ENCODE results near the gene MED13.
"Not testable (repeated sequence)": the region's sequence is repeated elsewhere in the genome, so short reads cannot be mapped to it uniquely, and the experiment has no call there.

The MED13 gene

DNA sequence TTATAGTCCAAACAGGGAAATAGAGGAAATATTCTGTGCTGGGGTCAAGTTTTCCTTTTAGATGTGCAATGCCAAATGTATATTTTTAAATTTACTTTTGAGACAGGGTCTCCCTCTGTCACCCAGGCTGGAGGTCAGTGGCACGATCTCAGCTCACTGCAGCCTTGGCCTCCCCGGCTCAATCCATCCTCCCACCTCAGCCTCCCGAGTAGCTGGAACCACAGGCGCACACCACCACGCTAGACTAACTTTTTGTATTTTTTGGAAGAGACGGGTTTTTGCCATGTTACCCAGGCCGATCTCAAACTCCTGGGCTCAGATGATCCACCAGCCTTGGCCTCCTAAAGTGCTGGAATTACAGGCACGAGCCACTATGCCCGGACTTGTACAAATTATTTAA, 25.8 kb upstream of the MED13 start:
- no peak for DNase-seq (ENCODE audit: low read depth in 2 of 2, low spot score in 1 of 2)

DNA sequence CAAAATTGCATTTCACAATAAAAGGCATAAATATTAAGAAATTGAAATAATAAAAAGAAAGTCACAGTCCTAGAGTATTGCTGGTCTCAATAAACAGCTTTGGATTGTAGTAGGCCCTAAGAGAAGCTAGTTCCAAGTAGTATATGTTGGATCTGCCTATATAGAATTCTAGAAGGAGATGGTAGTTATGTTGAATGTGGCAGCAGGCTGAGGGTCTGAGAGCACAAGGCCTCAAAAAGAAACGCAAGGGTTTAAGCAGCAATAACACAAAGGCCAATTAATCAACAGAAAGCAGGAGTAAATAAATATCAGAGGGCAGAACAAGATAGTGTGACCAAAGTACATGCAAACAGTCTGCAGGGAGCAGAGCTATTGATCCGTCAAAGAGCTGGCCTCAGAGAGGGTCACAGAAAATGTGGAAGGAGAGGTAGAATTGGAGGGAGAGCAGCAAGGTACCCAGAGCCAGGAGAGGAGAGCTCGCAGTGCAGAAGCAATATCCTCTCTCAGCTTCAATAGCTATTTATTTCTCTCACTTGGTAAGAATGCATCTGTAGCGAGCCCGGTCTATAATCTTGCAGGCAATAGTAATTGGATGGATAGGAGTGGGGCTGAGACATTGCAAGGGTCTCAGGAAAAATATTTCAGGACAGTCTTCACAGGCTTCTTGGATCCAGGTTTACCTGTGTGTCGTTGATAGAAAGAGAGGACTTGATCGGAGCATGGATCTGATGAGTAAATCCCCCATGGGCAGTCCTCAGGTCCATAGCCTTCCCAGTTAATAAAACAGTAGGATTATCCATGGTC, 25.1 kb upstream of the MED13 start:
- no peak for DNase-seq (ENCODE audit: low read depth in 2 of 2, low spot score in 1 of 2)

DNA sequence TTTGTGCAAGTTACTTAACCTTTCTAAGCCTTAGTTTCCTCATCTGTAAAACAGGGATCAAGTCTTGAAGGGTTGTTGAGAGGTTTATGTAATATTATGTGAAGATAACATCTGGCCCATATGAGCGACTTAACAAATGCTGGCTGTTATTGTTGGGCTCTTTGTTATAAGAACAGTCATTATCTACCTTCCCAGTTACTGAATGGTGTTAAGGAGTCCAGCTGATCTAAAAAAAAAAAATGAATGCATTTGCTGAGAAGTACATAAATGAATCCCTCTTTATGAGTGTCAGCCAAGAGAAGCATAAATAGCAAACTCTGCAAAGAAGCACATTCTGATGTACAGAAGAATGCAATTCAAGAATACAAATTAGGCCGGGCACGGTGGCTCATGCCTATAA, 24.3 kb upstream of the MED13 start:
- no peak for DNase-seq (ENCODE audit: low read depth in 2 of 2, low spot score in 1 of 2)

DNA sequence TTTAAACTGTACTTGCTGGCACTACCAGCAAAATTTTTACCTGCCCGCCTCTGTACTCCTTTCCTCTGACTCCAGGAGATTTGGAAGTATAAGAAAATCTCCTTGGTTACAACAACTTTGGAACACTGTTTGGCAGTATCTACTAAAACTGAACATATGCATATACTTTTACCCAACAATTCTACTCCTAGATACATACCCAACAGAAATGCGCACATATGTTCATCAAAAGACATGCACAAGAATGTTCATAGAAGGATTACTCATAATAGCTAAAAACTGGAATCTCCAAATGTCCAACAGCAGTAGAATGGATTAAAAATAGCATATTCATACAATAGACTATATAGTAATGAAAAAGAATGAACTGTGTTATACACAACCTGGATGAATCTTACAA, 21.7 kb upstream of the MED13 start:
- DNase-seq (ENCODE audit: low read depth in 2 of 2, low spot score in 1 of 2) = no peak

DNA sequence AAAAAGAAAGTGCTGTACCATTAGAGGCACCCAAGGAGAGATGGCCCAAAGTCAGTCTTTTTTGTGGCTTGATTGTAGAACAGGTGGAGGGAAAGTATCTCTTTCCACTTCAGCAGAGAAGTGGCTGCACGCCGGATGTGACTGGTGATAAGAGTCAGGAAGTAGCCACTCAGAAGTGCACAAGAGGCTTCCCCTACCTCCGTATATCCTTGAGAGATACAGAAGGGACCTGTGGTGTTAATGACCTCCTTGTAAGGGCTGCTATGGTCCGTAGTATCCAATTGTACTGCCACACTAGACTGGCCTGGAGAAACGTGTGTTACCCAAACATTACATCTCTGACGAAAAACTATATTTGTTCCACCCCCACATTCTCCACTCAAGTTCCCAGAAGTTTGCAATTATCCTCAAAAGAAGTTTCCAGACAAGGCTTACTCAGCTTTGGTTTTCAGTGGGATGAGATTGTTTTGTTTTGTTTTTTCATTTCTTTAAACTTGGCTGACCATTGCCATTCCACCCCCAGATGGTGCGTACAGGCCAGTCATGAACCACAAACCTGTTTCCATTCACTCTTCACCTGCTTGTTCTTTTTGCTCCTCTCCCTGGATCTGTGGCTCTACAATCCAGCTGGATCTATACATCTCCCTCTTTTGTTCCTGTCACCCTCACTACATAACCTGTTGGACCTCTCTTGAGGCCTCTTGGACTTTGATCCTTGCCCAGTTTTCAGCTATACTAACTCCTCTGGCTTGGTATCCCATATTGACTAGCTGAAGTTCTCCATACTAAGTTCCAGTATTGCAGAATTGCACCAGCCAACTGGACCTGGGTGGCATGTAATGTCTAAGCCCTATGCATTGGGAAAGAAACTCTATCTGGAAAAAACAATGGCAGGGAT, 20.7 kb upstream of the MED13 start:
- no peak for DNase-seq (ENCODE audit: low read depth in 2 of 2, low spot score in 1 of 2)

DNA sequence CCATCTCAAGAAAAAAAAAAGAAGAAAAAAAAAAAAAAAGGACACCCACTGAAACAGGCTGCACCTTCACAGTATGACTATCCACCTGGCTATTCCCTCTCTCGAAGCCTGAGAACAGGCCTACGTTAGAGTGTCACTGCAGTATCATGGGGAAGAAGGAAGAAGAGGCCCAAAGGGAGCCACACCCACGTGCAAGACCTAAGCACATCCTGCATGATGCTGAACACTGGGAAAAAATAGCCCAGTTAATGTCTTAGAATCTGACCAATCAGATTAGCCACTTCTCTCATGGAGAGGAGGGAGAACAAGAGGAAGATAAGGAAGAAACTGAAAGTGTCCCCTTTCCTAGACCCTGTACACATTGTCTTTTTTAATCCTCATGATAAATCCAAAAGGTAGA, 19.5 kb upstream of the MED13 start:
- DNase-seq (ENCODE audit: low read depth in 2 of 2, low spot score in 1 of 2) = no peak

DNA sequence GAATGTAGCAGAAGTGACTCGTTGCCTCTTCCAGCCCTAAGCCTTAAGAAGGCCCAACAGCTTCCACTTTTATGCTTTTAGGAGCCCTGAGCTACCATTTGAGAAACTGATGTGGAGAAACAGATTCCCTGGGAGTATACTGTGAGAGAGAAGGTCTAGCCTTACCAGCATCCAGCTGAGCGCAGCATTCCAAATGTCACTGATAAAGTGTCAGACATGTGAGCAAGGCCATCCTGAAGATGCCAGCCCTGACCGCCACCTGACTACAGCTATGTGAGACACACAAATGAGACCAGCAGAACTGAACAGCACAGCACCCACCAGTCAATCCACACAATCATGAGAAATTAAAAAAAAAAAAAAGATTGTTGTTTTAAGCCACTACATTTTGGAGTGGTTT, 18.6 kb upstream of the MED13 start:
- DNase-seq (ENCODE audit: low read depth in 2 of 2, low spot score in 1 of 2) = no peak

DNA sequence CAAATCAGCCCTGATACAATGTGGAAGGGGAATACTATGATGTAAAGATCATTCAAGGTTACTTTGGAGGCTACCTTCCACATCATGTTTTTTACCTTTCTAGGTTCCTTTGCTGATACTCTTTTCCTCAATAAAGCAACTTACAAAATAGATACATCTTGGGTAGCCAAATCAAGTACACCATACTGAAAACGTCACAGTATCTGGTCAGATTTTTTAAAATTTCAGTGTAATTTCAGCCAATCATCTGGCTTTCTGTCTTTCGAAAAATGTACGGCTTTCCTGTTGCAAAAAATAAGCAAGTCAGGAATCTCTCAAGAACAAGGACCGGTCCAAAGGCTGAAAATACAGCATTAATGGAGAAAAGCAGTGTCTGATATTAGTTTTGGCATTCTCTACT, 15.6 kb upstream of the MED13 start:
- no peak for DNase-seq (ENCODE audit: low read depth in 2 of 2, low spot score in 1 of 2)

DNA sequence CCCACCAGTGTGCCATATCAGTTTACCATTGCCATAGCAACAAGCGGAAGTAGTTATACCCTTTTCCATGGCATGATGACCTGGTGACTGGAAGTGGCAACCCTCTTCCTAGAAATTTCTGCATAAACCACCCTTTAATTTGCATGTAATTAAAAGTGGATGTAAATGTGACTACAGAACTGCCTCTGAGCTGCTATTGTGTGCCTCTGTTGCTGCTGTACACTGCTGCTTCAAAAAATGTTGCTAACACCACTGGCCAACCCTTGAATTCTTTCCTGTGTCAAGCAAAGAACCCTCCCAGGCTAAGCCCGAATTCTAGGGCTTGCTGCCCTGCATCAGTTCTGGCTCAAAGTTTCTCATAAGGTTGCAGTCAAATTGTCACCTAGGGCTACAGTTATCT, 12.9 kb upstream of the MED13 start:
- no peak for DNase-seq (ENCODE audit: low read depth in 2 of 2, low spot score in 1 of 2)

DNA sequence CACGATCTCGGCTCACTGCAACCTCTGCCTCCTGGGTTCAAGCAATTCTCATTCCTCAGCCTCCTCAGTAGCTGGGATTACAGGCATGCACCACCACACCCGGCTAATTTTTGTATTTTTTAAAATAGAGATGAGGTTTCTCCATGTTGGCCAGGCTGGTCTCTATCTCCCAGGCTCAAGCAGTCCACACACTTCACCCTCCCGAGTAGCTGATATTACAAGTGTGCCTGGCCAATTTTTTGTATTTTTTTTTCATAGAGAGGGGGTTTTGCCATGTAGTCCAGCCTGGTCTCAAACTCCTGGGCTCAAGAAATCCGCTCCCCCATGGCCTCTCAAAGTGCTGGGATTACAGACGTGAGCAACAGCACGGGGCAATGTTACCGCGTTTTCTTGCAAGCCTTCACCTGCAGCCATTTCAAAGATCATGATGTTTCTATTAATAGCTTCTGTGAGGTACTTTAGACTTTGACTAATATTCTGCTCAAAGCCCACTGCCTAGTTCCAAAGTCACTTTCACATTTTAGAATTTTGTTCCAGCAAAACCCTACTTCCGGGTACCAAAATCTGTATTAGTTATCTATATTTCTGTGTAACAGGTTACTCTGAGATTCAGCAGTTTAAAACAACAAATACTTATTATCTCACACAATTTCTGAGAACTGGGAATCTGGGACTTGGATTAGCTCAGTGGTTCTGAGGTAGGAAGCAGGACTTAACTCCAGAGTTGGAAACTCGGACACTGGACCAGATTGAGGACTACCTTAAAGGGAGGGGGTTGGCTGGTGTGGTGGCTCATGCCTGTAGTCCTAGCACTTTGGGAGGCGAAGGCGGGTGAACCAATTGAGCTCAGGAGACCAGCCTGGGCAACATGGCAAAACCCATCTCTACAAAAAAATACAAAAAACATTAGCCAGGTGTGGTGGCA, 12.0 kb upstream of the MED13 start:
- DNase-seq (ENCODE audit: low read depth in 2 of 2, low spot score in 1 of 2) = no peak

DNA sequence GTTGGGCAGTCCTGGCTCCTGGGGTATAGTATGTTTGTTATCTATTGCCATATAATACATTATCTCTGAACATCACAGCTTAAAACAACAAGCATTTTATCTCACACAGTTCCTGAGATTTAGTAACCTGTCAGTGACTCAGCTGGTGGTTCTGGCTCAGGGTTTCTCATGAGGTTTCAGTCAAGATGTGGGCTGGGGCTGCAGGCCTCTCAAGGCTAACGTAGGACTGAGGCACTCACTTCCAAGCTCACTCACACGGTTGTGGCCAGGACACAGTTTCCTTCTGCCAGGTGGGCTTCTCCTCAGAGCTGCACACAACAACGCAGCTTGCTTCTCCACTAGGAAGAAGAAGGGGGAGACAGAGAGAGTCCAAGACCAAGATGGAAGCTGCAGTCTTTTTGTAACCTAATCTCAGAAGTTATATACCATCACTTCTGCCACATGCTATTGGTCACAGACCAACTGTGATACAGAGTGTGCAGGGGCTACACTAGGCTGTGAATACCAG, 10.3 kb upstream of the MED13 start:
- DNase-seq (ENCODE audit: low read depth in 2 of 2, low spot score in 1 of 2) = no peak

DNA sequence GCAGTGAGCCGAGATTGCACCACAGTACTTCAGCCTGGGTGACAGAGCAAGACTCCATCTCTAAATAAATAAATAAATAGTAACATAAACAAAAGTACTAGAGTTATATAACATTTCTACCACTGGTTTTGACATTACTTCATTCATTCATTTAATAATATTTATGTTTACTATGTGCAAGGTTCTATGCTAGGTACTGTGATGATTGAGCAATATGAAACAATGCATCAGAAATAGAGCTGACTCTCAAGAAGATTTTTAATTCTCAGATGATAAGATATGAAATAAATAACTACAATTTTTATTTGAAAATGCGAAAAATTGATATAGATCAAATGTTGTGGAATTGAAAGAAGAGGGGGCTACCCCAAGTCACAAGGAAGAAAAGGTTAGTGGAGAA, 8.9 kb upstream of the MED13 start:
- DNase-seq (ENCODE audit: low read depth in 2 of 2, low spot score in 1 of 2) = no peak

DNA sequence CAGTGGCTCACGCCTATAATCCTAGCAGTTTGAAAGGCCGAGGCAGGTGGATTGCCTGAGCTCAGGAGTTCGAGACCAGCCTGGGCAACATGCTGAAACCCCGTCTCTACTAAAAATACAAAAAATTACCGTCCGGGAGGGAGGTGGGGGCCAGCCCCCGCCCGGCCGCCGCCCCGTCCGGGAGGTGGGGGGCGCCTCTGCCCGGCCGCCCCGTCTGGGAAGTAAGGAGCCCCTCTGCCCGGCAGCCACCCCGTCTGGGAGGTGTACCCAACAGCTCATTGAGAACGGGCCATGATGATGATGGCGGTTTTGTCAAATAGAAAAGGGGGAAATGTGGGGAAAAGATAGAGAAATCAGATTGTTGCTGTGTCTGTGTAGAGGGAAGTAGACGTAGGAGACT, 7.8 kb upstream of the MED13 start:
- DNase-seq (ENCODE audit: low read depth in 2 of 2, low spot score in 1 of 2) = not testable (repeated sequence)

DNA sequence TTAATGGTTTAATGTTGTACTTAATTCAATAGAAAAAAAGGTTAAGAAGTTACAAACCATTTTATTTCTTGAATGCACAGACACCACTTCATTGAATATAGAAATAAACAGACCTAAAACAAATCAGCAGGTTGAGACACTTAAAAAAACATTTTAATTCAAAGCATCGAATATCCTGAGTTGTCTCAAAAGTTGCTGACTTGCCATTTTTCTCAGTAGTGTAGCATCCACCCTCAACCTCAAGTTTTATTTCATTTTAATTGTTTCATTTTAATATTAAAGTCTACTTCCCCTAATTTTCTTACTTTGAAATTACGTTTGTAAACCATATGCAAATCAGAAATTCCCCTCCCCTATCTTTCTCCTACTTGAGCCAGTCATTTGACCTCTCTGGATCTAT, 5.8 kb upstream of the MED13 start:
- DNase-seq (ENCODE audit: low read depth in 2 of 2, low spot score in 1 of 2) = no peak

DNA sequence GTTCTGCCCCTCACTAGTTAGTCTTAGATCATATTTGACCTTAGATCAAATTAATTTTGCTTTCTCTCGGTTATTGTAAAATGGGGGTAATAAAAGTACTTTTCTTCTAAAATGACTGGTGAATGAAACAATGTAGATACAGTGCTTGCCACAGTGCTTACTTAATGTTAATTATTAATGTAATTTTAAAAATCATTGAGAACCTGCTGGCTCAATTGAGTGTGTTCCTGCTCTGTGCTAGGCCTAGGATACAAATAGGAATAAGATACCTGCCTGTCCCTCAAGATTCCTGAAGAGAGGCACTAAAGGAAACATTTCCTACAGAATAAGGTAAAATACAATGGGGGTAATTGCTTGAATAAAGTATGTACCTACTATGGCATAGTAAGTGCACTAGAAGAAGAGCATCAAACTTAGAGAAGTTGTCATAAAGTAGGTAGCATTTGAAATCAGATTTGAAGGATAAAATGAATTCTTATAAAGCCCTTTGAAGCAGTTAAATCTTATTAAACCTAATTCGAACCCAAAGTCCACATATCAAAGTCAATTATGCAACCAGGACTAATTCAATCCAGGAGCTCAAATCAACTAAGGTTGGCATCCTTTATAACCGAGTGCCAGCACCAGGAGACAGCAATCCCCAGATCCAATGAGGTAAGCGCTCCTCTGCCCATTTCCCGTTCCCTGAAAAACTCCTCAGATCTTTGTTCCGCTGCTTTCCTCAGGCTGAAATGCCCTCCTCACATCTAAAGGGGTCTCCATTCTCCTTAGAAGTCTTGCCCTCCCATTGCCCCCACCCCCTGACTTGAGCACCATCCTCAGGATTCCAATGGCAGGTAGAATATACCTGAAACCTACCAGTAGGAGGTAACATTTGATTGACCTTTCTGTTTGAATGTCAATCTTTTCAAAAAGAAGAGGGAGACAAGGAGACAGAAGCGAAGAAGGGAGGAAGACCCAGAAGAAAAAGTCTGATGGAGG, 2.4 kb upstream of the MED13 start:
- no peak for DNase-seq (ENCODE audit: low read depth in 2 of 2, low spot score in 1 of 2)

DNA sequence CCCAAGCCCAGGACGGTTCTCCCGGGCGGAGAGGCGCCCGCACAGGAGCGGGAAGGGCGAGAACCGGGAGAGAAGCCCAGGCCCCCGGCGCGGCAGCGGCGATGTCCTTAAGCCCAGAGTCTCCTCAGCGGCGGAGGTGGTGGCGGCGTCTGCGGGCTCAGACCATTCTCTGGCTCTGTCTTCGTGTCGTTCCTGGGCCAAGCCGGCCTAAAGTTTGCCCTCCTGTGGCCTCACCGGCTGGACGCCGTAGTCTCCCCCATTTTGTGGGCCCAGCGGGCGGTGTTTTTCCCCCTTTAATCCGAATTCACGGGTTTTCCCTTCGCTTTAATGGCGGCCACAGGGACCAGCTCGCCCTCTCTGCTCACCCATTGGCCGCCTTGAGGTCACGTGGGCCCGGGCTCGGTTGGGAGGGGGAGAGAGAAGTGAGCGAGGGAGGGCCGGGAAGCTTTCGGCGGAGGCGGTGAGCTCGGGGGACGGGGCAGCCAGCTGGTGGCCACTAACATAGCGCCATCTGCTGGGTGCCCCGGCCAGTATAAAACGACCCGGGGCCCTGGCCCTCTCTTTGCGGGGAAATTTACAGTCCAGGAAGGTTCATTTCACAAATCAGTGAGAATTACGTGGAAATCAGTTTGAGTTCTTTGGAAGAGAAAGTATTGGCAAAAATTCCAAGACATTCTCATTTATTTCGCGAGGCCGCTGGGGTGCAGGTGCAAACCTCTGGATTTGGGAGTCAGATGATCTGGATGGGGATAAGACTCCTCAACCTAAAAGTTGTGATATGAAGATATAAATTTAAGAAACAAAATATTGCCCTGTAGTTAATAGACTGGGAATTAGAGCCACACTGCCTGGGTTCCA, 762 bp upstream of the MED13 start:
- peak; percentile 94 to 97 for DNase-seq (ENCODE audit: low read depth in 2 of 2, low spot score in 1 of 2)

DNA sequence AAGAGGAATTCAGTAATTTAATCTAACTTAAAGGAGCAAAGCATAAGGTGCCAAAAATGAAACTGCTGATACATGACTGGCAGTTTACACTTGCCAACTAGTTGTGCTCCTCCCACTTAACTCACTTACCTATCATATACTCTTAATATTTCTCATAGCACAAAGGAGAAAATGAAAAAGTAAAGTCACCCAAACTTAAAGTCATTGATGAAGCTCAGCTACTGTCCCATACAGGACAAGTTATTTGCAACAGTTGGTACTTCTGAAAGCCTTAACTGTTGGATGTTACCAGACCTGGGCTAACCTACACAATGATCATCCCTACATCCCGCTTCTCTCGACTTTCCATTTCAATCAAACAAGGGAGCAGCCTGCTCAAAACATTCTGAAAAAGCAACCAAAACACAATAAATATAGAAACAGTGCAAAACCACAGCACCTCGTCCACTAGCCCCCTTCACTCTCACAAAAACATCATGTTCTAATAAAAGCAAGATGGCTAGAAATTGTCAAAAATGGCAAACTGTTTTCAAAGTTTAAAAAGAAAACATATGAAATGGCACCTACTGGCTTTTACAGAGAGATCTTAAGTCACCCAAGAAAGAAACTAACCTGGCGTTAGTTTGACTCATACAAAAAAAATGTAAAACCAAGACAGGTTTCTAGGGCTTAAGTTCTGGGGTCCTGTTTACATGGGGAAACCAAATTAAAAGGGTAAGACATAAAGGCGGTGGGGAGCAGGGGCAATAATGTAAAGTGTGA, 868 bp downstream of the MED13 start:
- no peak for DNase-seq (ENCODE audit: low read depth in 2 of 2, low spot score in 1 of 2)

DNA sequence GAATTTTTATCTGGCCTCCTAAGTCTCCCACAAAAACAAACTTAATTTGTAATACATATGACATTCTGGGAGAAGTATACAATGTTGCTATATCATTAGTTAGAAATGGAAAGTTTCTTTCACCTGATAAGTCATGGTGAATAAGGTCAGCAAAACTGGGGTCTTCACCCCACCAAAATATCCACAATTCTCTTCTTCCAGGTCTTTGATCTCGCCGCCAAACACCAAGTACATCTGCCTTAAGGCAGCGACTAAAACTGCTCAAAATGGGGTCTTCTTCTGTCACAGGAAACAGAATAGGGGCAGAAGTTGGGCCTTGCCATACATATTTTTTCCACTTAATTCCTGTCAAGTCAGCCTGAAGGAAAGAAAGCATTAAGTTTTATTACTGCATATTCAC, 2.1 kb downstream of the MED13 start:
- no peak for DNase-seq (ENCODE audit: low read depth in 2 of 2, low spot score in 1 of 2)
